Activated T-helper 1 cell treated with anti-CD3 and anti-CD28 coated beads, Interleukin-12 subunit alpha, Interleukin-12 subunit beta, Interleukin-2, Interleukin-4 antibody, amounts not matched to agents 30 ng/mL and 10 ng/mL and 1 ng/mL, durations not matched to agents 14 hours and 24 hours and 36 hours (primary cell): Measurements from ENCODE around the gene PTPRA. TPM values are rescaled to one million over a fixed set of nuclear protein-coding genes. Genes with fewer than 3 reads are reported as not detected.
"Not testable (repeated sequence)": the region's sequence is repeated elsewhere in the genome, so short reads cannot be mapped to it uniquely, and the experiment has no call there.

Experiments
- DNase-seq: peaks from one replicate; pipeline ENCODE4 v3.0.0; 2021; ENCODE audit warnings: low spot score
- H3K27ac Mint-ChIP-seq: one replicate; pipeline ENCODE4 v1.8.0; 2021; ENCODE audit warnings: mild to moderate bottlenecking, mixed read lengths
- H3K27me3 Mint-ChIP-seq: one replicate; pipeline ENCODE4 v1.8.0; 2022; ENCODE audit warnings: mild to moderate bottlenecking, moderate library complexity, mixed read lengths; ENCODE audit not compliant: insufficient read depth
- H3K36me3 Mint-ChIP-seq: one replicate; pipeline ENCODE4 v1.8.0; 2021; ENCODE audit warnings: low read depth, mixed read lengths
- H3K4me1 Mint-ChIP-seq: one replicate; pipeline ENCODE4 v1.8.0; 2021; ENCODE audit warnings: low read depth, mixed read lengths
- H3K4me3 Mint-ChIP-seq: one replicate; pipeline ENCODE4 v1.8.0; 2021; ENCODE audit warnings: mild to moderate bottlenecking, moderate library complexity, mixed read lengths
- H3K9me3 Mint-ChIP-seq: one replicate; pipeline ENCODE4 v1.8.0; 2021; ENCODE audit warnings: mixed read lengths
- intact Hi-C: fragments of 100-400 bp; cut with micrococcal nuclease; formaldehyde crosslinking; loops from one replicate; pipeline ENCODE4 v1.15.1; 2024
- total RNA-seq: library from RNA; stranded (reverse); gene quantifications from 2 replicates; pipeline ENCODE4 v1.2.3, GENCODE V29; 2022

The PTPRA gene
- total RNA-seq, 1 donor from 2014 or later: 67.5 TPM

- Mint-ChIP-seq H3K27me3 (no peaks in the 10 kb centered on the region), H3K27ac (no peak overlapping the region), H3K36me3 (peaks cover 34% of the 10 kb centered on the region), H3K9me3 (no peaks in the 10 kb centered on the region), H3K4me3 (no peak overlapping the region), H3K4me1 (peaks cover 41% of the 10 kb centered on the region)
- DNase-seq: no peak
- intact Hi-C loops: loop anchor here (10.0 kb wide), 1 partner anchor 326 kb away; the partner anchor contains the start of genes DDRGK1 and ITPA
These were observed 5.9 kb downstream of the PTPRA start for GRCh38 chr20:2879146-2879545.

GRCh38 chr20:2880650-2881049 is 7.4 kb downstream of the PTPRA start:
- H3K9me3 Mint-ChIP-seq: no peaks in the 10 kb centered on the region

GRCh38 chr20:2883726-2884637 is 10.7 kb downstream of the PTPRA start:
- peaks cover 40% of the 10 kb centered on the region for H3K4me1 Mint-ChIP-seq

More at GRCh38 chr20:2880650-2881049, 7.4 kb downstream of the PTPRA start:
- intact Hi-C loops: no loop called here
- Mint-ChIP-seq H3K4me3 (no peak overlapping the region), H3K27ac (no peak overlapping the region), H3K36me3 (peaks cover 23% of the 10 kb centered on the region), H3K4me1 (peaks cover 43% of the 10 kb centered on the region), H3K27me3 (no peaks in the 10 kb centered on the region)
- DNase-seq: no peak

GRCh38 chr20:2887715-2888114 is 14.4 kb downstream of the PTPRA start:
- Mint-ChIP-seq H3K27ac (no peak overlapping the region), H3K36me3 (peaks cover 15% of the 10 kb centered on the region), H3K9me3 (no peaks in the 10 kb centered on the region), H3K4me3 (no peak overlapping the region), H3K27me3 (no peaks in the 10 kb centered on the region), H3K4me1 (peaks cover 59% of the 10 kb centered on the region)
- no peak for DNase-seq
- intact Hi-C loops: no loop called here

More at GRCh38 chr20:2883726-2884637, 10.7 kb downstream of the PTPRA start:
- Mint-ChIP-seq H3K27ac (peak overlapping the region; percentile 60), H3K36me3 (peaks cover 8% of the 10 kb centered on the region), H3K27me3 (no peaks in the 10 kb centered on the region), H3K4me3 (no peak overlapping the region), H3K9me3 (no peaks in the 10 kb centered on the region)
- intact Hi-C loops: loop anchor here (1.0 kb wide), 1 partner anchor 11 kb away; the partner anchor contains the start of gene PTPRA
- DNase-seq: no peak

- intact Hi-C loops: no loop called here
- peaks cover 59% of the 10 kb centered on the region for H3K4me1 Mint-ChIP-seq
- no peak overlapping the region for H3K4me3 Mint-ChIP-seq
- DNase-seq: no peak
- H3K9me3 Mint-ChIP-seq: no peaks in the 10 kb centered on the region
- peaks cover 15% of the 10 kb centered on the region for H3K36me3 Mint-ChIP-seq
- H3K27ac Mint-ChIP-seq: no peak overlapping the region
- no peaks in the 10 kb centered on the region for H3K27me3 Mint-ChIP-seq
These were observed 15.1 kb downstream of the PTPRA start for GRCh38 chr20:2888224-2888955.

GRCh38 chr20:2889209-2889608 is 15.9 kb downstream of the PTPRA start:
- H3K27ac Mint-ChIP-seq: no peak overlapping the region
- DNase-seq: no peak
- H3K36me3 Mint-ChIP-seq: peaks cover 13% of the 10 kb centered on the region
- H3K27me3 Mint-ChIP-seq: no peaks in the 10 kb centered on the region
- H3K9me3 Mint-ChIP-seq: peaks cover 2% of the 10 kb centered on the region
- no peak overlapping the region for H3K4me3 Mint-ChIP-seq
- intact Hi-C loops: no loop called here
- H3K4me1 Mint-ChIP-seq: peaks cover 53% of the 10 kb centered on the region

- intact Hi-C loops: no loop called here
- DNase-seq: no peak
- H3K27me3 Mint-ChIP-seq: no peaks in the 10 kb centered on the region
- H3K27ac Mint-ChIP-seq: no peak overlapping the region
- H3K36me3 Mint-ChIP-seq: peaks cover 16% of the 10 kb centered on the region
- peaks cover 47% of the 10 kb centered on the region for H3K4me1 Mint-ChIP-seq
- peaks cover 5% of the 10 kb centered on the region for H3K9me3 Mint-ChIP-seq
- no peak overlapping the region for H3K4me3 Mint-ChIP-seq
These were observed 16.5 kb downstream of the PTPRA start for GRCh38 chr20:2889797-2890196.

GRCh38 chr20:2890742-2891141 is 17.5 kb downstream of the PTPRA start:
- Mint-ChIP-seq H3K4me1 (peaks cover 37% of the 10 kb centered on the region), H3K27ac (no peak overlapping the region), H3K9me3 (peaks cover 5% of the 10 kb centered on the region), H3K27me3 (no peaks in the 10 kb centered on the region), H3K4me3 (no peak overlapping the region), H3K36me3 (peaks cover 16% of the 10 kb centered on the region)
- intact Hi-C loops: no loop called here
- no peak for DNase-seq

- Mint-ChIP-seq H3K27me3 (no peaks in the 10 kb centered on the region), H3K4me3 (no peak overlapping the region), H3K4me1 (peaks cover 37% of the 10 kb centered on the region), H3K27ac (no peak overlapping the region), H3K9me3 (peaks cover 5% of the 10 kb centered on the region), H3K36me3 (peaks cover 16% of the 10 kb centered on the region)
- DNase-seq: no peak
- intact Hi-C loops: no loop called here
These were observed 18.1 kb downstream of the PTPRA start for GRCh38 chr20:2891343-2891742.

- Mint-ChIP-seq H3K27ac (no peak overlapping the region), H3K27me3 (no peaks in the 10 kb centered on the region), H3K4me1 (peaks cover 33% of the 10 kb centered on the region), H3K9me3 (peaks cover 5% of the 10 kb centered on the region), H3K4me3 (no peak overlapping the region), H3K36me3 (peaks cover 20% of the 10 kb centered on the region)
- no peak for DNase-seq
- intact Hi-C loops: no loop called here
These were observed 19.1 kb downstream of the PTPRA start for GRCh38 chr20:2892376-2892775.

GRCh38 chr20:2894221-2894620 is 20.9 kb downstream of the PTPRA start:
- DNase-seq: no peak
- Mint-ChIP-seq H3K4me3 (no peak overlapping the region), H3K36me3 (peaks cover 18% of the 10 kb centered on the region), H3K4me1 (peaks cover 21% of the 10 kb centered on the region), H3K9me3 (peaks cover 5% of the 10 kb centered on the region), H3K27me3 (no peaks in the 10 kb centered on the region), H3K27ac (no peak overlapping the region)
- intact Hi-C loops: no loop called here

- peaks cover 18% of the 10 kb centered on the region for H3K36me3 Mint-ChIP-seq
These were observed 21.9 kb downstream of the PTPRA start for GRCh38 chr20:2895154-2895553.

GRCh38 chr20:2899243-2899642 is 26.0 kb downstream of the PTPRA start:
- Mint-ChIP-seq H3K27ac (no peak overlapping the region), H3K27me3 (no peaks in the 10 kb centered on the region), H3K4me1 (peaks cover 20% of the 10 kb centered on the region), H3K4me3 (no peak overlapping the region), H3K9me3 (peaks cover 2% of the 10 kb centered on the region), H3K36me3 (peaks cover 9% of the 10 kb centered on the region)
- intact Hi-C loops: no loop called here
- DNase-seq: no peak

More at GRCh38 chr20:2895154-2895553, 21.9 kb downstream of the PTPRA start:
- H3K4me3 Mint-ChIP-seq, DNase-seq, intact Hi-C loops, H3K27me3 Mint-ChIP-seq, H3K27ac Mint-ChIP-seq, H3K9me3 Mint-ChIP-seq: not testable (repeated sequence)
- peaks cover 26% of the 10 kb centered on the region for H3K4me1 Mint-ChIP-seq
